ENCODE data around the gene CRTC2.

The CRTC2 gene

GRCh38 chr1:153934746-153935145 lies 23.7 kb downstream of the CRTC2 start:
- Histone ChIP-seq H3K9me3 (ENCODE audit: insufficient read depth, low read length, severe bottlenecking) (no peaks in the 10 kb centered on the region), H3K27ac (ENCODE audit: low read length) (no peak overlapping the region), H3K79me2 (ENCODE audit: insufficient read depth, low read length) (no peaks in the 10 kb centered on the region), H3K36me3 (ENCODE audit: insufficient read depth, low read length) (peaks cover 84% of the 10 kb centered on the region), H3K27me3 (ENCODE audit: insufficient read depth, low read length, poor library complexity) (no peaks in the 10 kb centered on the region), H3K4me1 (ENCODE audit: insufficient read depth, low read length) (no peaks in the 10 kb centered on the region), H3K4me2 (ENCODE audit: insufficient read depth, low read length) (no peak overlapping the region), H2AFZ (ENCODE audit: low read depth, low read length) (no peak overlapping the region), H4K20me1 (ENCODE audit: insufficient read depth, low read length) (no peaks in the 10 kb centered on the region), H3K9ac (ENCODE audit: low read depth, low read length) (no peak overlapping the region), H3K4me3 (ENCODE audit: low read depth in 1 of 2, low read length in 2 of 2) (no peak overlapping the region)
- ATAC-seq (ENCODE audit: insufficient read depth, low read depth), result no peak
- no peak for DNase-seq
- TF ChIP-seq EZH2 (IDR thresholded peaks at IDR 0.05; ENCODE audit: borderline replicate concordance, low read depth, low read length, severe bottlenecking) (no peak), CTCF (IDR thresholded peaks at IDR 0.05; ENCODE audit: borderline replicate concordance, extremely low read depth, low read length, poor library complexity, severe bottlenecking) (no peak)

- no peaks in the 10 kb centered on the region for H3K27me3 ChIP-seq (ENCODE audit: insufficient read depth, low read length, poor library complexity)
- no peaks in the 10 kb centered on the region for H3K9me3 ChIP-seq (ENCODE audit: insufficient read depth, low read length, severe bottlenecking)
- H3K36me3 ChIP-seq (ENCODE audit: insufficient read depth, low read length), result peaks cover 77% of the 10 kb centered on the region
- no peaks in the 10 kb centered on the region for H4K20me1 ChIP-seq (ENCODE audit: insufficient read depth, low read length)
- H2AFZ ChIP-seq (ENCODE audit: low read depth, low read length), result no peak overlapping the region
- no peak overlapping the region for H3K27ac ChIP-seq (ENCODE audit: low read length)
- no peaks in the 10 kb centered on the region for H3K79me2 ChIP-seq (ENCODE audit: insufficient read depth, low read length)
- DNase-seq (no peak), ATAC-seq (ENCODE audit: insufficient read depth, low read depth) (no peak)
- no peak overlapping the region for H3K9ac ChIP-seq (ENCODE audit: low read depth, low read length)
- no peak overlapping the region for H3K4me3 ChIP-seq (ENCODE audit: low read depth in 1 of 2, low read length in 2 of 2)
- no peak overlapping the region for H3K4me2 ChIP-seq (ENCODE audit: insufficient read depth, low read length)
- TF ChIP-seq EZH2 (IDR thresholded peaks at IDR 0.05; ENCODE audit: borderline replicate concordance, low read depth, low read length, severe bottlenecking), result no peak
- no peak for TF ChIP-seq CTCF (IDR thresholded peaks at IDR 0.05; ENCODE audit: borderline replicate concordance, extremely low read depth, low read length, poor library complexity, severe bottlenecking)
- H3K4me1 ChIP-seq (ENCODE audit: insufficient read depth, low read length), result no peaks in the 10 kb centered on the region
Observed at GRCh38 chr1:153933955-153934354, 24.5 kb downstream of the CRTC2 start.

- Histone ChIP-seq H3K4me3 (ENCODE audit: low read depth in 1 of 2, low read length in 2 of 2) (no peak overlapping the region), H3K36me3 (ENCODE audit: insufficient read depth, low read length) (peaks cover 74% of the 10 kb centered on the region), H4K20me1 (ENCODE audit: insufficient read depth, low read length) (no peaks in the 10 kb centered on the region), H3K9me3 (ENCODE audit: insufficient read depth, low read length, severe bottlenecking) (no peaks in the 10 kb centered on the region), H3K4me2 (ENCODE audit: insufficient read depth, low read length) (no peak overlapping the region), H3K4me1 (ENCODE audit: insufficient read depth, low read length) (no peaks in the 10 kb centered on the region), H3K9ac (ENCODE audit: low read depth, low read length) (no peak overlapping the region), H3K27me3 (ENCODE audit: insufficient read depth, low read length, poor library complexity) (no peaks in the 10 kb centered on the region), H3K27ac (ENCODE audit: low read length) (no peak overlapping the region), H3K79me2 (ENCODE audit: insufficient read depth, low read length) (no peaks in the 10 kb centered on the region), H2AFZ (ENCODE audit: low read depth, low read length) (no peak overlapping the region)
- ATAC-seq (ENCODE audit: insufficient read depth, low read depth) (no peak), DNase-seq (no peak)
- TF ChIP-seq CTCF (IDR thresholded peaks at IDR 0.05; ENCODE audit: borderline replicate concordance, extremely low read depth, low read length, poor library complexity, severe bottlenecking) (no peak), EZH2 (IDR thresholded peaks at IDR 0.05; ENCODE audit: borderline replicate concordance, low read depth, low read length, severe bottlenecking) (no peak)
Observed at GRCh38 chr1:153933430-153933829, 25.0 kb downstream of the CRTC2 start.
